Measurements from ENCODE around the gene AQP12A. TPM values are rescaled to one million over a fixed set of nuclear protein-coding genes. Genes with fewer than 3 reads are reported as not detected.
"Not testable (repeated sequence)": the region's sequence is repeated elsewhere in the genome, so short reads cannot be mapped to it uniquely, and the experiment has no call there.

Gene AQP12A, protein sequence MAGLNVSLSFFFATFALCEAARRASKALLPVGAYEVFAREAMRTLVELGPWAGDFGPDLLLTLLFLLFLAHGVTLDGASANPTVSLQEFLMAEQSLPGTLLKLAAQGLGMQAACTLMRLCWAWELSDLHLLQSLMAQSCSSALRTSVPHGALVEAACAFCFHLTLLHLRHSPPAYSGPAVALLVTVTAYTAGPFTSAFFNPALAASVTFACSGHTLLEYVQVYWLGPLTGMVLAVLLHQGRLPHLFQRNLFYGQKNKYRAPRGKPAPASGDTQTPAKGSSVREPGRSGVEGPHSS
- total RNA-seq = not detected

DNA sequence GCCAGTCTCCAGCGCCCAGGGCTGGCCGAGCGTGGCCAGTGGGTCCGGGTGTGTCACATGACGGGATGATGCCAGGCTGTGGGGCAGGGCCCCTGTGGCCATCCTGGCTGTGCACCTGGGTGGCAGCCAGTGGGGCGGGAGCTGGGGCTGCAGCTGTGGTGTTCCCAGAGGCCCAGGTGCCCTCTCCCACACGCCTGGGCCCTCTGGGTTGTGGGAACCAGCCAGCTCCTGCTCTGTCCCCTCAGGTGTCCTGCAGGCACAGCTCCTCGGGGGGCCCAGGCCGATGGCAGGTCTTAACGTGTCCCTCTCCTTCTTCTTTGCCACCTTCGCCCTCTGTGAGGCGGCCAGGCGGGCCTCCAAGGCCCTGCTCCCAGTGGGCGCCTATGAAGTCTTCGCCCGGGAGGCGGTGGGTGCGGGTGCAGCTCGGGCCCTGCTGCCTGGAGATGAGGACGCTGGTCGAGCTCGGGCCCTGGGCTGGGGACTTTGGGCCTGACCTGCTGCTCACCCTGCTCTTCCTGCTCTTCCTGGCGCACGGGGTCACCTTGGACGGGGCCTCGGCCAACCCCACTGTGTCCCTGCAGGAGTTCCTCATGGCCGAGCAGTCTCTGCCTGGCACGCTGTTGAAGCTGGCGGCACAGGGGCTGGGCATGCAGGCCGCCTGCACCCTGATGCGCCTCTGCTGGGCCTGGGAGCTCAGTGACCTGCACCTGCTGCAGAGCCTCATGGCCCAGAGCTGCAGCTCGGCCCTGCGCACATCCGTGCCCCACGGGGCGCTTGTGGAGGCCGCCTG is at the start of gene AQP12A:
AQP12A (plus strand) TSS at position 236 of the 790 bp plus-strand sequence; CDS start at position 284, 48 bp downstream.
- H3K4me3 Mint-ChIP-seq; ATAC-seq (replicated peaks in 1 of 2); H3K9me3 Mint-ChIP-seq; H3K4me1 Mint-ChIP-seq (ENCODE audit: low read depth); H3K27ac Mint-ChIP-seq; DNase-seq; H3K27me3 Mint-ChIP-seq (ENCODE audit: low read depth); H3K36me3 Mint-ChIP-seq (ENCODE audit: insufficient read depth in 2 of 2): not testable (repeated sequence)

DNA sequence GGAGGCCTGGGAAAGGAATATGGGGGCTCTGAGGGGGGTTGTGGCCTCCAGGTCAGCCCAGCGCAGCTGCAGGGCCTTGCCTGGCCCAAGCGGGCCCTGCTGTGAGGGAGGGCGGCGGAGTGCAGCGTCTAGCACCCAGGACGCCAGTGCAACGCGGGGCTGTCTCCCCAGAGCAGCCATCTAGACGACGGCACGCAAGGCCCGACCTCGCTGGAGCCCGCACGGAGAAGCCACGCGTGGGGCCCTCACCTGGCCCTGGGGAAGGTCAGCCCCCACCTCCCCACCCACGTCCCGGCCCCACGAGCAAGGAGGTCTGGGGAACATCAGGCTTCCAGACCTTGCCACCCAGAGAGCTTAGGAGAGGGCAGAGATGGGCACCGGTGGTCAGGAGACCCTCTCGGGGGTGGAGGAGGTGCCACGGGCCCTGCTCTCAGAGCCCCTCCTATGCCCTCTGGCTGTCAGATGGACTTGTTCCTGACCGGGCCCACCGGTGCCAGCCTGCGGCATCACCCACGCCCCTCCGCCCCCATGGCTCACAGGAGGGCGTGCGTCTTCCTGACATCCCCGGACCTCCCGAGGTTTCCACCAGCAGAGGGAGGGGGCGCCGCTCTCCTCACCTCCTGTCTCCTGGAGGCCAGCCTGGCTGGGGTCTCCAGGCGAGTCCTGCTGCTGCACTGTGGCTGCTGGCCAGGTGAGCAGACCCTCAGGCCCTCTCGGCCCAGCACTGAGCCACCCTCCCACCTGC is 49.4 kb upstream of the AQP12A start:
- no peaks in the 10 kb centered on the region for H3K36me3 Mint-ChIP-seq (ENCODE audit: insufficient read depth in 2 of 2)
- H3K9me3 Mint-ChIP-seq = no peaks in the 10 kb centered on the region
- H3K4me1 Mint-ChIP-seq (ENCODE audit: low read depth) = no peaks in the 10 kb centered on the region
- H3K4me3 Mint-ChIP-seq = no peak overlapping the region
- ATAC-seq (replicated peaks in 1 of 2) = no peak
- H3K27me3 Mint-ChIP-seq (ENCODE audit: low read depth) = peaks cover 4% of the 10 kb centered on the region
- no peak for DNase-seq
- no peak overlapping the region for H3K27ac Mint-ChIP-seq

DNA sequence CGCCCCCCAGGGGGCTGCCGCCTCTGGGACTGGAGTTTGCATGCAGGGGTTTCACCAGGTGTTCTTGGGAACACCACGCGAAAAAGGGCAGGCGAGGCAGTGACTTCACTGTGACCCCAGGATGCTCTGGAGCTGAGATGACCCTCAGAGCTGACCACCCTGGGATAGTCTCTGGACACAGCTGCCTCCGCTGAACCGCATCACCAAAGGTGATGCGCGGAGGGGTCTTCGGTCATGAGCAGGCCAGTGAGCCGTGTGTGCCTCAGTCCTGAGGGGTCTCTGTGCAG is 48.9 kb upstream of the AQP12A start:
- Mint-ChIP-seq H3K4me1 (ENCODE audit: low read depth) (no peaks in the 10 kb centered on the region), H3K4me3 (no peak overlapping the region), H3K36me3 (ENCODE audit: insufficient read depth in 2 of 2) (no peaks in the 10 kb centered on the region), H3K9me3 (no peaks in the 10 kb centered on the region), H3K27me3 (ENCODE audit: low read depth) (peaks cover 9% of the 10 kb centered on the region), H3K27ac (no peak overlapping the region)
- DNase-seq (no peak), ATAC-seq (replicated peaks in 1 of 2) (no peak)

DNA sequence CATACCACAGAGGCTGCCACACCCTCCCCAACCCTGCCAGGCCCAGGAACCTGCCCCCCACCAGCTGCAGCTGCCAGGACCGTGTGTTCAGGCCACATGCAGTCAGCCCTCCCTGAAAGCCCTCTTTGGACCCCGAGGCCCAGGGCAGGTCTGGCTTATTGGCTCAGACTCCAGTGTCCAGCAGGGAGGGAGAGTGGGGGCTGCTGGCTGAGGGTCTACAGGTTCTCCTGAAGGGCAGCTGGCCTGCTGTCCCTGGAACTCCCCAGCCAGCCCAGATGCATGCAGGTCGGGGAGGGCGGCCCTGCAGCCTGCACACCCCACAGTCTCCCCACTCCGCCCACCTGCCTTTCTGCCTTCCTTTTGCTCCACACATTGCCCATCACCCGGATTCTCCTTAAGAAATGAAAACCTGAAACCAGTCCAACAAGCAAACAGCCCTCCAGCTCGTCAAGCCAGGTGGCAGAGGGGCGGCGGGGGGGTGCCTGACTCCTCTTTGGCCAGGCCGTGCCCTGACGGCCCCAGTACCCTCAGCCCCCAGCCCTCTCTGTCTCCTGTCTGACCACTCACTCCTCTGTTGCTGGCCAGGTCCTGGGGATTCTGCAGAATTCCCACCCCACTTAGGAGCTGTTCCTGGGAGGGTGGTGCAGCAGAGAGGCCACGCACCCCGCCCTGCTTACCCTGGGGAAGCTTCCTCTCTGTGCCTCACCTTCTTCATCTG is 48.4 kb upstream of the AQP12A start:
- DNase-seq = no peak
- no peak overlapping the region for H3K4me3 Mint-ChIP-seq
- H3K4me1 Mint-ChIP-seq (ENCODE audit: low read depth) = no peaks in the 10 kb centered on the region
- peaks cover 7% of the 10 kb centered on the region for H3K27me3 Mint-ChIP-seq (ENCODE audit: low read depth)
- H3K27ac Mint-ChIP-seq = no peak overlapping the region
- no peak for ATAC-seq (replicated peaks in 1 of 2)
- no peaks in the 10 kb centered on the region for H3K36me3 Mint-ChIP-seq (ENCODE audit: insufficient read depth in 2 of 2)
- no peaks in the 10 kb centered on the region for H3K9me3 Mint-ChIP-seq

DNA sequence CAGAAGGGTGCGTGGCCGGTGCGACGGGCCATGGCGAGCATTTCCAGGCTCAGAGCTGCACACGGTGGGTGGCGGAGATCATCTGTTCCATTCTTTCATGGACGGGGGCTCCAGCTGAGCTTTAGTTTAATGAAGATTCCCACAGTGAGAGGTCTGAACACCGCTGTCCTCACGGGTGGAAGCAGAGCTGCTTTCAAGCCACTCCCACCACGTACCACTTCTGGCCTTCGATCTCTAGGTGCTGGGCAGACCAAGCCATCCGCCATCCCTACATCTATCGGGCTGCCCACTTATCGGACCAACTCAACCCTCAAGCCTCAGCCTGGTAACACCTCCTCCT is 47.9 kb upstream of the AQP12A start:
- no peaks in the 10 kb centered on the region for H3K36me3 Mint-ChIP-seq (ENCODE audit: insufficient read depth in 2 of 2)
- no peaks in the 10 kb centered on the region for H3K9me3 Mint-ChIP-seq
- no peak for ATAC-seq (replicated peaks in 1 of 2)
- no peak overlapping the region for H3K4me3 Mint-ChIP-seq
- H3K27me3 Mint-ChIP-seq (ENCODE audit: low read depth) = peaks cover 11% of the 10 kb centered on the region
- H3K27ac Mint-ChIP-seq = no peak overlapping the region
- no peak for DNase-seq
- H3K4me1 Mint-ChIP-seq (ENCODE audit: low read depth) = no peaks in the 10 kb centered on the region

DNA sequence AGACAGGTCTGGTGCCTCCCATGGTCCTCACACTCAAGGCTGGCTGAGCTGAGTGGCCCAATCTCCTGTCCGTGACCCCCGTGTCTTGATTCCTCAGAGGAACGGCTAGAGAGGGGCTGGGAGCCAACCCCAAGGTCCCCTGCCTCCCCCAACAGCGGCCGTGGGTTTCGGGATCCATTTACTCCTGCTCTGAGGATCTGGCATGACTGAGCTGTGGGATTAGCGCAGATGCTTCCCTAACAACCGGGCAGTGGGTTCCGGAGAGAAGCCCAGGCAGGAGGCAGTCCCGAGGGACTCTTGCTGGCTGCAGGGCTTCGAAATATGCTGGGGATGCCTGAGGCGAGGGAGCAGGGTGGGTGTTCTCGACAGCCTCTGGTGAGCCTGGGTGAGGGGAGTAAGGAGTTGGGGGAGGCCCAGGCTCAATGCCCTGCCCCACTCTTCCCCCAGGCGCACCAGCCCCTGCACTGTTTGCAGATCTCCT is 47.5 kb upstream of the AQP12A start:
- Mint-ChIP-seq H3K27ac (no peak overlapping the region), H3K27me3 (ENCODE audit: low read depth) (peaks cover 16% of the 10 kb centered on the region), H3K4me1 (ENCODE audit: low read depth) (no peaks in the 10 kb centered on the region), H3K4me3 (no peak overlapping the region), H3K9me3 (no peaks in the 10 kb centered on the region), H3K36me3 (ENCODE audit: insufficient read depth in 2 of 2) (no peaks in the 10 kb centered on the region)
- no peak for DNase-seq
- no peak for ATAC-seq (replicated peaks in 1 of 2)

DNA sequence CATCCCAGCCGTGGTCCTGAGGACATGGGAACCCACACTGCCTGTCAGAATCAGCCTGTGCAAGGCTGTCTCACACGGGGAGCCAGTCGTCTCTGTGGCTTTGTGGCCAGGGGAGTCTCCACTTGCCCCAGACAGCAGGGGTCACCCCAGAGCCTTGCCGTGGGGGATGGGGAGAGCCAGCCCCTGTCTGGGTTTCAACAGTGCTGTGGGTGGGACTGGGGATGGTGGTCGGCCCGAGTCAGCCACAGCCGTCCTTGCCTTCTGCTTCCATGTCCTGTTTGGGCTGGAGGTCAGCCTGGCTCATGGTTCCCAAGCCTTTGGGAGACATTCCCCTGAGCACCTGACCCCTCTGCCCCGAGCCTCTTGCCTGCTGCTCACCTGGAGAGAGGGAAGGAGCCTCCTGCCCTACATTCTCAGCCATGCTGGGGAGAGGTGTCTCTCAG is 46.8 kb upstream of the AQP12A start:
- H3K4me1 Mint-ChIP-seq (ENCODE audit: low read depth) = no peaks in the 10 kb centered on the region
- no peak overlapping the region for H3K27ac Mint-ChIP-seq
- H3K36me3 Mint-ChIP-seq (ENCODE audit: insufficient read depth in 2 of 2) = no peaks in the 10 kb centered on the region
- DNase-seq (no peak), ATAC-seq (replicated peaks in 1 of 2) (no peak)
- H3K9me3 Mint-ChIP-seq = no peaks in the 10 kb centered on the region
- H3K4me3 Mint-ChIP-seq = no peak overlapping the region
- peaks cover 20% of the 10 kb centered on the region for H3K27me3 Mint-ChIP-seq (ENCODE audit: low read depth)

DNA sequence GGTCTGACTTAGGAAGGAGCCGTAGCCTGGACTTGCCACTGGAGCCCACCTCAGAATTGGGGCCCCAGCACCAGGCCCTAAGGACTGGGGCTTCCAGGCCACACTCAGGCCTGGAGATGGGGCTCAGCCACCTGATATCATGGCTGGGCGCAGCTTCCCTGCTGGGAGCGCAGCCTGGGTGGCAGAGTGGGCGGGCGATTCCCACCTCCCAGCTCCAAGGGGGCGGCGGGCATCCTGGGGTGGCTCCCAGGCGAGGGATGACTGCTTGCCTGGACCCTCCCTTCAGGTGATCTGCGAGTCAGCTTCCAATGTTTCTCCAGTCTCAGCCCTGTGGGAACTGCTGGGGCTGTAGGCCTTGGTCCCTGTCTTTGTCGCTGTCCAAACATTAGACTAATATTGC is 46.3 kb upstream of the AQP12A start:
- H3K27ac Mint-ChIP-seq = no peak overlapping the region
- no peak overlapping the region for H3K4me3 Mint-ChIP-seq
- ATAC-seq (replicated peaks in 1 of 2) = no peak
- peaks cover 20% of the 10 kb centered on the region for H3K27me3 Mint-ChIP-seq (ENCODE audit: low read depth)
- no peaks in the 10 kb centered on the region for H3K9me3 Mint-ChIP-seq
- no peaks in the 10 kb centered on the region for H3K4me1 Mint-ChIP-seq (ENCODE audit: low read depth)
- H3K36me3 Mint-ChIP-seq (ENCODE audit: insufficient read depth in 2 of 2) = no peaks in the 10 kb centered on the region
- DNase-seq = no peak

DNA sequence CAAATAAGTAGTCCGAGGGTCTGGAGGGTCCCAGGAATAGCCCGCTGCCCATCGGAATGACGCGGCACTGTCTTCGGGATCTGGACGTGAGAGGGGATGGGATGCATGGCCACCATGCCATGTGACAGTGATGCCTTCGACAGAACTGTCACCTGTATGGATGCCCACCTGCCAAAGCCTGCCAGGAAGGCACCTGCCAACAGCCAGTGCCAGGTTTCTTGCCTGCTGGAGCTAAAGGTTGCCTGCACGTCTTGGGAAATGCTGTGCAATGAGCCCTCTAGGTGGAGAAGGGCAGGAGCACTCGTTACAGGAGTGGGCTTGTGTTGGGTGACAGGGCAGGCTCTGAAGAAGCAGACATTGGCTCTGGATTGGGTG is 45.9 kb upstream of the AQP12A start:
- DNase-seq (no peak), ATAC-seq (replicated peaks in 1 of 2) (no peak)
- Mint-ChIP-seq H3K36me3 (ENCODE audit: insufficient read depth in 2 of 2) (no peaks in the 10 kb centered on the region), H3K27ac (no peak overlapping the region), H3K4me1 (ENCODE audit: low read depth) (no peaks in the 10 kb centered on the region), H3K9me3 (no peaks in the 10 kb centered on the region), H3K4me3 (no peak overlapping the region), H3K27me3 (ENCODE audit: low read depth) (peaks cover 20% of the 10 kb centered on the region)

DNA sequence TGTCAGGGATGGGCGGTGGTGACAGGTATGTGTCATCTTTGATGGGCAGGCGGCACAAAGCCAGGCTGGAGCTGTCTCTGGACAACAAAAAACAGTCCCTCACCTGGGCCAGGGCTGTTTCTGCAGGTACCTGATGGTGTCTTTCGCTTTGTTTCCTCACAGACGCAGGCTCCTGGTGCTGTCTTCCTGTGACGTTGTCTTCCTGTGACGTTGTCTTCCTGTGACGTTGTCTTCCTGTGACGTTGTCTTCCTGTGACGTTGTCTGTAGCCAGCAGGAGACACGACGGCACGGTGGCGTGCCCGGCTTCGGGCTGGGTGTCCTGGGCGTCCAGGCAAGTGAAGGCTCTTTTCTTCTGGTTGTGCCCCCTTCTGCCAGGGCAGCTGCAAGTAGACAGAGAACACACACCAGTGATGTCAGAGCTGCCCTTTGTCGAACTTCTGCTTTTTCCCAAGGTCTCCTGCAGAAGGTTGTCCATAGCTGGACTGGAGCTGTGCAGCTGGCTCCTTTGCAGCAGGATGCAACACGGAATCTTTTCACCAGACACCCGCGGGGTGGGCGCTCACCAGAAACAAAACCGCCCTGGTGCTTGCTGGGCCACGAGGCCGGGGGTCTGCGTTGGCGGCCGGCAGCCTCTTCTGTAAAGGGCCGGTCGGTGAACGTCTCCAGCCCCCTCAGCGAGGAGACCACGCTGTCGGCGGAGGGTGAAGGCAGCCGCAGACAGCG is 45.3 kb upstream of the AQP12A start:
- no peak for DNase-seq
- ATAC-seq (replicated peaks in 1 of 2) = no peak
- Mint-ChIP-seq H3K36me3 (ENCODE audit: insufficient read depth in 2 of 2) (no peaks in the 10 kb centered on the region), H3K9me3 (no peaks in the 10 kb centered on the region), H3K27ac (no peak overlapping the region), H3K27me3 (ENCODE audit: low read depth) (peaks cover 21% of the 10 kb centered on the region), H3K4me1 (ENCODE audit: low read depth) (no peaks in the 10 kb centered on the region), H3K4me3 (no peak overlapping the region)

DNA sequence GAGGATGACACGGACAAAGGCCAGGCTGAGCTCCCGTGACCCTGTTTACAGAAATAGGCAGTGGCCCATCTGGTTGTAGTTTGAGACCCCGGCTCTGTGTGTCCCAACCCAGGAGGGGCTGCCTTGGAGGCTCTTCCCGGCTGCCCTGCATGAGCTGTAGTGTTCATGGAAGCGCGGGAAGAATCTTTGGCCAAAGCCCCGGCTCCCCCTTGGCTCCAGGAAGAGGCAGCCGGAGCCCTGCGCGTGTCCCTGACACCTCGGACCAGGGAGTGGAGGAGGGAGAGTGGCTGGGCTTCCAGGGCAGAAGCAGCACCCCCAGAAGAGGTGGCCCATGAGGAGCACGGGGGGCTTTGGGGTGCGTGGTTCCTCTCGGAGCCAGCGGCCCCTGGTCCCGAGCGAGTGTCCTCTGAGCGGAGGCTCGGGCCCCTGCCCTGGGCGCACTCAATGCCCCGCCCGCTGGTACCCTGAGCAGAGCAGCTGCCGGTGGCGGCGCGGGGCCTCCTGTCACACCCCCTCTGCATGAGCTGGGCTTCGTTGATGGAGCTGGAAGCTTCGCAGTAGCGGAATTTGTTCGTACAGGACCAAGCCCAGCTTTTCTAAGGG is 44.7 kb upstream of the AQP12A start:
- no peak overlapping the region for H3K4me3 Mint-ChIP-seq
- ATAC-seq (replicated peaks in 1 of 2) = no peak
- H3K36me3 Mint-ChIP-seq (ENCODE audit: insufficient read depth in 2 of 2) = no peaks in the 10 kb centered on the region

DNA sequence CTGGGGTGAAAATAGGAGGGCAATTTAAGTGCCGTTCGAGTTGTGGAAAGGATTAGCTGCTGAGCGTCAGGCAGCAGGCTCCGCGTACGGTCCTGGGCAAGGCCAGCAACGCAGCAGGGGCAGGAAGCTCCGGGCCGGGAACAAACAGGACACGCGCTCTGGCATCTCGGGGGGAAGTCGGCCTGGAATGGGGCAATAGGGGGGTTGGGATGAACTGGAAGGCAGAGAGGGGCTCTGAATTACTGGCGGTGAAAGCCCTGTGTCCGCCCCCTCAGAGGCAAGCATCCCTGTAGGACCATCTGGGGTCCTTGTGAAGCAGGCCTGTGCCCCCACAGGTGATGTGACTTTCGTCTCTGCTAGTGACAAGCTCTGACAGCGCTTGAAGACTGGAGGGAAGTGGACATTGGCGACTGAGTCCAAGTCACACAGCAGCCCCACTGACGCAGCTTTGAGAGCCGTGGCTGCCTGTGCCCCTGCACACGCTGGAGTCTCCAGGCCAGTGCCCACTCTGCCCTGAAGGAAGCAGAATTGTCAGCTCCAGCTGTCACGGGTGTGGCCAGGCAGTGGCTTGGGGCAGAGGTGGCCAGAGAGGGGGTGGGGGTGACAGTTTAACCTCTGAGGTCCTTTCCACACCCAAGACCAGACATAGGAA is 44.0 kb upstream of the AQP12A start:
- ATAC-seq (replicated peaks in 1 of 2) (no peak), DNase-seq (no peak)
- no peaks in the 10 kb centered on the region for H3K36me3 Mint-ChIP-seq (ENCODE audit: insufficient read depth in 2 of 2)
- no peak overlapping the region for H3K27ac Mint-ChIP-seq
- H3K9me3 Mint-ChIP-seq = no peaks in the 10 kb centered on the region
- H3K4me3 Mint-ChIP-seq = no peak overlapping the region
- H3K4me1 Mint-ChIP-seq (ENCODE audit: low read depth) = no peaks in the 10 kb centered on the region
- H3K27me3 Mint-ChIP-seq (ENCODE audit: low read depth) = peaks cover 29% of the 10 kb centered on the region

More for the DNA sequence above, 44.7 kb upstream of the AQP12A start:
- H3K27me3 Mint-ChIP-seq (ENCODE audit: low read depth) = peaks cover 26% of the 10 kb centered on the region
- no peaks in the 10 kb centered on the region for H3K9me3 Mint-ChIP-seq
- no peak overlapping the region for H3K27ac Mint-ChIP-seq
- no peaks in the 10 kb centered on the region for H3K4me1 Mint-ChIP-seq (ENCODE audit: low read depth)
- no peak for DNase-seq
